ENCODE data around the gene CNPY1. TPM values are rescaled to one million over a fixed set of nuclear protein-coding genes. Genes with fewer than 3 reads are reported as not detected.

The CNPY1 gene
- total RNA-seq, 3 donors from 2014 or later: 0.29 TPM; not detected in 2

DNA sequence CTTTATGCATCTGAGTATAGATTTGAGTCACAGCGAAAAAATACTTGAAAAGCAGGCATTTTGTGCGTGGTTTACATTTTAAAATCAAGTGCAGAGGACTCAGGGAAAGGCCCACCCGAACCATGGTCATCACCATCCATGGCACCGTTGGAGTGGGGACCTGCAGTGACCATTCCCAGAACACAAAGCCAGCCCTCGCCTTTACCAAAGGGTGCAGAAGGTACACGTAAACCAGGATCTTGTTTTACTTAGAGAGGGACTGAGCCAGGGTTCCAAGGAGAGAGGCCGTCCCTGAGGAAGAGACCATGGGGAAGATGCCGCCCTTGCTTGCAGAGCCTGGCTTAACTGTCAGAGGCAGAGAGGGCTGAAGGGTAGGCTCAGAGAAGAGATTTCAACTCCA lies 12.0 kb upstream of the CNPY1 start:
- intact Hi-C loops (cut with DNase I; ENCODE audit: low total_unique reads): no loop called here
- TF ChIP-seq POLR2A (IDR thresholded peaks at IDR 0.05): no peak
- TF ChIP-seq, protein P1, sequence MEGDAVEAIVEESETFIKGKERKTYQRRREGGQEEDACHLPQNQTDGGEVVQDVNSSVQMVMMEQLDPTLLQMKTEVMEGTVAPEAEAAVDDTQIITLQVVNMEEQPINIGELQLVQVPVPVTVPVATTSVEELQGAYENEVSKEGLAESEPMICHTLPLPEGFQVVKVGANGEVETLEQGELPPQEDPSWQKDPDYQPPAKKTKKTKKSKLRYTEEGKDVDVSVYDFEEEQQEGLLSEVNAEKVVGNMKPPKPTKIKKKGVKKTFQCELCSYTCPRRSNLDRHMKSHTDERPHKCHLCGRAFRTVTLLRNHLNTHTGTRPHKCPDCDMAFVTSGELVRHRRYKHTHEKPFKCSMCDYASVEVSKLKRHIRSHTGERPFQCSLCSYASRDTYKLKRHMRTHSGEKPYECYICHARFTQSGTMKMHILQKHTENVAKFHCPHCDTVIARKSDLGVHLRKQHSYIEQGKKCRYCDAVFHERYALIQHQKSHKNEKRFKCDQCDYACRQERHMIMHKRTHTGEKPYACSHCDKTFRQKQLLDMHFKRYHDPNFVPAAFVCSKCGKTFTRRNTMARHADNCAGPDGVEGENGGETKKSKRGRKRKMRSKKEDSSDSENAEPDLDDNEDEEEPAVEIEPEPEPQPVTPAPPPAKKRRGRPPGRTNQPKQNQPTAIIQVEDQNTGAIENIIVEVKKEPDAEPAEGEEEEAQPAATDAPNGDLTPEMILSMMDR (IDR thresholded peaks at IDR 0.05): no peak
- no peak for TF ChIP-seq POLR2AphosphoS5 (IDR thresholded peaks at IDR 0.05)
- DNase-seq (ENCODE audit: low spot score in 2 of 2): no peak

DNA sequence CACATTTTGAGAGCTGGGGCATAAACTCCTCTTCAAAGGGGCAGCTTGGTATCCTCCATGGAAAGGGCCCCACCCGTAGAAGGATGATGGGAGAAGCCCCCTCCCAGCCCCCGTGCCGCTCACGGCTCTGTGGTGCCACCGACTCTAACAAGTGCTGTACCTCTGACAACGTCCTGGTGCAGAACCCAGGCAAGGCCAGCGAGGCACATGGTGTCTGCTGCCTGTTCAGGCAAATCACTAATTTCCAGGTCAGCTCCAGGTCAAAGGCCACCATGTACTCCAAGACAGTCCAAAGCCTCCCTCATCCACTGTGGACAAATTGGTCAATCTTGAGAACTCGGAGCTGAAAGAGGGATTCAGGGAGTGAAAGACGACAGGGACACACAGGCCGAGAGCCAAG lies 11.4 kb upstream of the CNPY1 start:
- Histone ChIP-seq H3K4me3 (no peak overlapping the region), H3K36me3 (no peaks in the 10 kb centered on the region), H3K27me3 (peaks cover 0 to 20% of the 10 kb centered on the region in 2 donors), H3K27ac (no peak overlapping the region), H3K4me1 (no peaks in the 10 kb centered on the region), H3K9me3 (peaks cover 0 to 10% of the 10 kb centered on the region in 2 donors)
- intact Hi-C loops (cut with DNase I; ENCODE audit: low total_unique reads): no loop called here
- TF ChIP-seq POLR2AphosphoS5 (IDR thresholded peaks at IDR 0.05): no peak
- TF ChIP-seq, protein P1 (IDR thresholded peaks at IDR 0.05): no peak
- TF ChIP-seq POLR2A (IDR thresholded peaks at IDR 0.05): no peak
- no peak for DNase-seq (ENCODE audit: low spot score in 2 of 2)

More for the DNA sequence above, 12.0 kb upstream of the CNPY1 start:
- Histone ChIP-seq H3K36me3 (no peaks in the 10 kb centered on the region), H3K27me3 (peaks cover 0 to 20% of the 10 kb centered on the region in 2 donors), H3K27ac (no peak overlapping the region), H3K9me3 (peaks cover 0 to 10% of the 10 kb centered on the region in 2 donors), H3K4me1 (no peaks in the 10 kb centered on the region), H3K4me3 (no peak overlapping the region)

DNA sequence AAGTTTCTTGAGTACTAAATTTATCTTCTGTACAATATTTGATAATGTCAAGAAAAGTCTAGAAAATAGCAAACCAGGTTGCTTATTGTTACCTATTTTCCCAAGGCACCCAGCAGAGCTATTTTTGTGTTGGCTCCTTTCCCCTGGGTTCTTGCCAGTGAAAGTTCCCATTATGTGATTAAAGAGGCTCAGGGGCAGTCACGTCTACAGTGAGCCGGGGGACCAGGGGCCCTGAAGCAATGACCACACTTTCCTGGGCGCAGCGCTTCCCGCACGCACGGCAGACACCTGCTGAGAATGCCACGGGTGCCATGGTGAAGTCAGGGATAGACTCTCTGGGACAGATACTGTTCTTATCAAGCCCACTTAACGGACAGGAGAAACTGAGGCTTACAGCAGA lies 10.4 kb upstream of the CNPY1 start:
- H3K27me3 ChIP-seq: peaks cover 0 to 20% of the 10 kb centered on the region in 2 donors
- no peak overlapping the region for H3K27ac ChIP-seq
- H3K9me3 ChIP-seq: peaks cover 0 to 10% of the 10 kb centered on the region in 2 donors
- intact Hi-C loops (cut with DNase I; ENCODE audit: low total_unique reads): no loop called here
- no peaks in the 10 kb centered on the region for H3K4me1 ChIP-seq
- no peak for DNase-seq (ENCODE audit: low spot score in 2 of 2)
- H3K4me3 ChIP-seq: no peak overlapping the region
- TF ChIP-seq, protein P1 (IDR thresholded peaks at IDR 0.05): no peak
- no peak for TF ChIP-seq POLR2A (IDR thresholded peaks at IDR 0.05)
- TF ChIP-seq POLR2AphosphoS5 (IDR thresholded peaks at IDR 0.05): no peak
- H3K36me3 ChIP-seq: no peaks in the 10 kb centered on the region

DNA sequence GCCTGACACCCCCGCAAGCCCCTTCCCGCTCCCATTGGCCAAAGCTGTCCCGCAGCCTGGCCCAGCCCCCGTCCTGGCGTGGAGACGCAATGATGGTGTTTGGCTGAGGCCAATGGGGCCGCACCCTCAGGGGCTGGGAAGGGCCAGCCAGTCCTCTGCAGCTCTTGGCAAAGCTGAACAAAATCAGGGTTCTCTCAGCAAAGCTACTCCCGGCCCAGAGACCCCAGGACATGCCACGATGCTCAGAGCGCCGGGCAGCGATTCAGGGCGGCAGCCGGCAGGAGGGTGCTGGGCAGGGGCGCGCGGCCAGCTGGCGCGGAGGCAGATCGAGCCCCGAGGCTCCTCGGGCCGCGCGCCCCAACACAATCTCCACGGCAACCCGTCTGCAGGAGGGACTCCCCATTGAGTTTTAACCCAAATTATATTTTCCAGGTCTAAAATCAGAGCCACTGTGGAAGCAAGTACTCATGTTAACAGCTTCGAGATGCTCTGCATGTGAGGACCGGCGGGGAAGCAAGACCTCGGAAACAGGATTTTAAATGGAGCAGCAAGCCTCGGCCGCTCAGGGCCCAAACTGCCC lies 8.8 kb upstream of the CNPY1 start:
- no peak for DNase-seq (ENCODE audit: low spot score in 2 of 2)
- H3K4me3 ChIP-seq: no peak overlapping the region
- H3K9me3 ChIP-seq: peaks cover 0 to 10% of the 10 kb centered on the region in 2 donors
- no peak overlapping the region for H3K27ac ChIP-seq
- TF ChIP-seq POLR2A (IDR thresholded peaks at IDR 0.05) (no peak), POLR2AphosphoS5 (IDR thresholded peaks at IDR 0.05) (no peak)
- TF ChIP-seq, protein P1 (IDR thresholded peaks at IDR 0.05): no peak
- intact Hi-C loops (cut with DNase I; ENCODE audit: low total_unique reads): no loop called here
- no peaks in the 10 kb centered on the region for H3K36me3 ChIP-seq
- H3K4me1 ChIP-seq: no peaks in the 10 kb centered on the region
- H3K27me3 ChIP-seq: peaks cover 0 to 20% of the 10 kb centered on the region in 2 donors

DNA sequence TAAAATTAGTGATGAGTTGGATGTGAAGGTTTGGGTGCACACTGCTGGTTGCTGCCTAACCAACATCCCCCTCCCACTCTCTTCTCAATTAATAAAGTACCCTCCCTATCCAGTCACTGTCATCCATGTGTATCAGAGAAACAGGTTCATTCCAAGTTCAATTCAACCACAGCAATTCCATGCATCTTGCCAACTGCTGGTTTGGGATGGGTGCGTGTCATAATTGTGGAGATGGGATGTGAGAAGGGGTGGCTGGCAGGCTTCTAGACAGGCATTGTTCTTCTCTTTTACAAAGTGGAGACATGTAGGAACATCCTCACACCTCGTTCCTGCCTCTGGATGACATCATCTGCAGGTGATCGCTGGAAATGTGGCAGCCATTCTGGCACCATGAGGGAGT lies 7.5 kb upstream of the CNPY1 start:
- Histone ChIP-seq H3K27ac (no peak overlapping the region), H3K4me1 (no peaks in the 10 kb centered on the region), H3K36me3 (no peaks in the 10 kb centered on the region), H3K9me3 (peaks cover 0 to 10% of the 10 kb centered on the region in 2 donors), H3K4me3 (no peak overlapping the region), H3K27me3 (peaks cover 0 to 6% of the 10 kb centered on the region in 2 donors)
- TF ChIP-seq POLR2AphosphoS5 (IDR thresholded peaks at IDR 0.05) (no peak), POLR2A (IDR thresholded peaks at IDR 0.05) (no peak)
- TF ChIP-seq, protein P1 (IDR thresholded peaks at IDR 0.05): no peak
- intact Hi-C loops (cut with DNase I; ENCODE audit: low total_unique reads): no loop called here
- DNase-seq (ENCODE audit: low spot score in 2 of 2): no peak

All from breast epithelium (tissue), 4 donors.